ENCODE measurements around the gene CHTF8.

CHTF8 gene

GRCh38 chr16:69132424-69133252 is at the start of gene CHTF8, which contains the start of gene UTP4:
Gene CHTF8, minus strand, starts transcription at chr16:69132588. Its CDS starts 11,130 bp downstream, at chr16:69121458.
Gene UTP4, plus strand, starts transcription at chr16:69132649. Its CDS starts 811 bp downstream, at chr16:69133460.
- TF ChIP-seq, protein P1, sequence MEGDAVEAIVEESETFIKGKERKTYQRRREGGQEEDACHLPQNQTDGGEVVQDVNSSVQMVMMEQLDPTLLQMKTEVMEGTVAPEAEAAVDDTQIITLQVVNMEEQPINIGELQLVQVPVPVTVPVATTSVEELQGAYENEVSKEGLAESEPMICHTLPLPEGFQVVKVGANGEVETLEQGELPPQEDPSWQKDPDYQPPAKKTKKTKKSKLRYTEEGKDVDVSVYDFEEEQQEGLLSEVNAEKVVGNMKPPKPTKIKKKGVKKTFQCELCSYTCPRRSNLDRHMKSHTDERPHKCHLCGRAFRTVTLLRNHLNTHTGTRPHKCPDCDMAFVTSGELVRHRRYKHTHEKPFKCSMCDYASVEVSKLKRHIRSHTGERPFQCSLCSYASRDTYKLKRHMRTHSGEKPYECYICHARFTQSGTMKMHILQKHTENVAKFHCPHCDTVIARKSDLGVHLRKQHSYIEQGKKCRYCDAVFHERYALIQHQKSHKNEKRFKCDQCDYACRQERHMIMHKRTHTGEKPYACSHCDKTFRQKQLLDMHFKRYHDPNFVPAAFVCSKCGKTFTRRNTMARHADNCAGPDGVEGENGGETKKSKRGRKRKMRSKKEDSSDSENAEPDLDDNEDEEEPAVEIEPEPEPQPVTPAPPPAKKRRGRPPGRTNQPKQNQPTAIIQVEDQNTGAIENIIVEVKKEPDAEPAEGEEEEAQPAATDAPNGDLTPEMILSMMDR (IDR thresholded peaks at IDR 0.05), result no peak
- TF ChIP-seq ZFX (IDR thresholded peaks at IDR 0.05; ENCODE audit: borderline replicate concordance), result no peak
- H3K27ac ChIP-seq, result peak within 1 kb of the TSS; percentile 84

- peak overlapping the region; percentile 75 for H3K27ac ChIP-seq
- no peak for TF ChIP-seq ZFX (IDR thresholded peaks at IDR 0.05; ENCODE audit: borderline replicate concordance)
- TF ChIP-seq, protein P1 (IDR thresholded peaks at IDR 0.05), result no peak
Measured at GRCh38 chr16:69180011-69180338, 47.6 kb upstream of the CHTF8 start.

- no peak for TF ChIP-seq ZFX (IDR thresholded peaks at IDR 0.05; ENCODE audit: borderline replicate concordance)
- TF ChIP-seq, protein P1 (IDR thresholded peaks at IDR 0.05), result no peak
- H3K27ac ChIP-seq, result peak overlapping the region; percentile 75
Measured at GRCh38 chr16:69179328-69180010, 47.1 kb upstream of the CHTF8 start.

DNA sequence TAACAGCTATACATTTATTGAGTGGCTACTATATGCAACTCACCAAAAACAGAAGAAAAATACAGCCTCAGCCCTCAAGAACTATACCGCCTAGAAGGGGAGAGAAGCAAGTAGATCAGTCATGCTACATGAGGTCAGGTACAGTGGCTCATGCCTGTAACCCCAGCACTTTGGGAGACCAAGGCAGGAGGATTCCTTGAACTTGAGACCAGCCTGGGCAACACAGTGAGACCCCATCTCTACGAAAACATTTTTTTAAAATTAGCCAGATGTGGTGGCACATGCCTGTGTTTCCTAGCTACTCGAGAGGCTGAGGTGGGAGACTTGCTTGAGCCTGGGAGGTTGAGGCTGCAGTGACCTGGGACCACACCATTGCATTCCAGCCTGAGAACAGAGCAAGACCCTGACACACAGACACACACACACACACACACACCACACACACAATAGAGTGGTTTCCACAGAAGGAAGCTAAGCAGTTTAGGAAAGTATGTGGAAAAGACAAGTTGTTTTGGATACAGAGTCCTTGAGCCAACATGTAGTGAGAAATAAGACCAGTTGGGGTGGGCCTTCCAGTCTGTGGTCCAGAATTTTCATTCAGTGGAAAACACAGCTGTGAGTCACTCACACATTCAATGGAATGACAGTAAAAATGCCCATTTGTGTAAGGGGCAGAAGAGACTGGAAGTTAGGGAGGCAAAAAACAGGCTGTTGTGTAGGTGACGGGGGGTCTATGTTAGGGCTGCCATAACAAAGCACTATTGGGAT is 43.8 kb upstream of the CHTF8 start:
- TF ChIP-seq, protein P1 (IDR thresholded peaks at IDR 0.05), result no peak
- no peak for TF ChIP-seq ZFX (IDR thresholded peaks at IDR 0.05; ENCODE audit: borderline replicate concordance)
- no peak overlapping the region for H3K27ac ChIP-seq

DNA sequence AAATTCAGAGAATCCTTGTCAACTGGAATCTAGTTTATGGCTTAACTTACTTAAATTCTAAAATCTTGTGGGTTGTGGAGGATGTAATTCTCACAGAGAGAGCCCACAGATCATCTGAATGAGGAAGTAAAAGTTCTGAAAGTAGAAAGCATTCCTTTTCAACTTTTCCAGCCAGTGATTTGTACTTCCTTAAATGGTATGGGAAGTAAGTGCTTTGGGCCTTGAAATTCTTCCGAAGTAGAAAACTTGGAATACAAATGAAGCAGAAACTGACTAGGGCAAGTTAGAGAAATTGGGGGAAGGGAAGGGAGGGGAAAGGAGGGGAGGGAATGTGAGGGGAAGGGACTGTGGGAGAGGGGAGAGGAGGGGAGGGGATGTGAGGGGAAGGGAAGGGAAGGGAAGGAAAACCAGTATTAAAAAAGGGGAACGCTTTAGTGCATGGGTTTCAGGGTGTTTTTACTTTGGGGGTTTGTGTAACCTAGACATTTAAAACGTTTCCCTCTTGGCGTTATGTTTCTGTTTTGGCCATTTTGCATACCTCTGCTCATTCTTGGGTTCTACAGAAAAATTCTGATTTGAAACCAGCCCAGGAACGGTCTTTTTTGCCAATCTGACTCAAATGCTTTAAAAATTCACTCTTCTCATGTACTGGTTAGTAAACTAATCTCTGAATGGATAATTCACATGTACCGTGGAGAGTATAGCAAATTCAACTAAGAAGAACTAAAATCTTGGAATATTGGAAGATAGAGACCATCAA is 39.1 kb upstream of the CHTF8 start:
- H3K27ac ChIP-seq, result no peak overlapping the region; the same call in 1 of the 2 replicates
- TF ChIP-seq ZFX (IDR thresholded peaks at IDR 0.05; ENCODE audit: borderline replicate concordance), result no peak
- TF ChIP-seq, protein P1 (IDR thresholded peaks at IDR 0.05), result no peak

DNA sequence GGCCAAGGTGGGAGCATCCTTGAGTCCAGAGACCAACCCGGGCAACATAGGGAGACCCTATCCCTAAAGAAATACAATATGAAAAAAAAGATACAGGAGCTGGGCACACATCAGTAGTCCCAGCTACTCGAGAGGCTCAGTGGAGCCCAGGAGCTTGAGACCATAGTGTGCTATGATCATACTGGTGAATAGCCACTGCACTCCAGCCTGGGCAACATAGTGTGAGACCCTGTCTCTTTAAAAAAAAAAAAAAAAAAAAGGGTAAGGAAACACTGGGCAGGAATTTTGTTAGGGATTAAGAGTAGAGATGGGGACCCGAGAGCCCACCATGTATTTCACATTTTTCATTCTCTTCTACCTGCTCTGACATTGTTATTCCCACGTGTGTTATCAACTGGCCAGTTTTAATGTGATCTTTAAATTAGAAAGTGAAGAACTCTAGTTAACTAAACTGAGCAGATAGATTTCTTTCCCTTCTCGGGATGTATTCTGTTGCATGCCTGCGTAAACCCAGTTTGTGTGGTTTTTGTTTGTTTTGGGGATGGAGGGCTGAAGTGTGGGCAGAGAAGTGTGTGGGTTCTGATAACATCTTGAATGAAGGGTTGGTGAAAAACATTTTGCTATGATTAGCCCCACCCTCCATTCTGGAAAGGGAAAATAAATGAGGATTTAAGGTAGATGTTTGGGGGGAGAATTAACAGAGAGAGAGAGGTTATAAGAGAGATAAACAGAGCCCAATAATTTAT is 37.4 kb upstream of the CHTF8 start:
- no peak for TF ChIP-seq ZFX (IDR thresholded peaks at IDR 0.05; ENCODE audit: borderline replicate concordance)
- TF ChIP-seq, protein P1 (IDR thresholded peaks at IDR 0.05), result no peak
- H3K27ac ChIP-seq, result no peak overlapping the region

Measured in 22Rv1 (cell line).